K562 (cell line): ENCODE measurements around the gene SLC22A4. TPM values are rescaled to one million over a fixed set of nuclear protein-coding genes. Genes with fewer than 3 reads are reported as not detected.

Experiments used
- ATAC-seq: fragments of 200-7000 bp; cut with Tn5 transposase; 3 replicates; pipeline ENCODE4 v1.9.1; 2020; ENCODE audit warnings: moderate library complexity
- BruUV-seq: library from RNA; stranded (reverse); fragments of 400-500 nt; replicated peaks from 2 replicates; lab custom pipeline; 2021; lab: Mats Ljungman, UMichigan
- CTCF ChIA-PET: fragments of 300-600 bp; formaldehyde crosslinking; extraction: SDS; loops from one replicate; lab custom pipeline; 2021; ENCODE audit warnings: low intra/inter-chr PET ratio; lab: Yijun Ruan, JAX
- POLR2A ChIA-PET: fragments of 300-600, 350-650 bp; sonication (Branson Sonifier 250); formaldehyde crosslinking; extraction: SDS; loops from one replicate; lab custom pipeline; 2021; ENCODE audit warnings: antibody characterized with exemption, inconsistent platforms; lab: Yijun Ruan, JAX
- DNase-seq, 4 experiments: peaks; one replicate each; pipeline versions ENCODE4 v3.0.0 to v3.0.0-alpha.2; 2011 to 2018; ENCODE audit warnings: low spot score in 3 of 4, mixed read lengths in 3 of 4; ENCODE audit errors: extremely low read depth in 1 of 4
- FAIRE-seq: peaks from 2 replicates; lab custom pipeline; 2011; peaks lifted over from hg19 to GRCh38; lab: Jason Lieb, UNC
- H2AFZ ChIP-seq: 2 replicates; pipeline ENCODE4 v1.6.0; 2011; ENCODE audit warnings: low read depth, low read length, control low read depth, inconsistent platforms
- H3K27ac ChIP-seq: fragments of 200-600 bp; 3 replicates; pipeline ENCODE4 v1.8.0; 2011; ENCODE audit warnings: low read depth, mild to moderate bottlenecking, control low read depth, inconsistent platforms, low read length, moderate library complexity, mixed read lengths; ENCODE audit errors: extremely low read depth
- H3K27me3 ChIP-seq, 2 experiments: fragments of 300-600 bp in 1 of 2; 2 replicates in 1 of 2; 3 replicates in 1 of 2; pipeline versions ENCODE4 v1.6.0 to v1.8.0; 2011; ENCODE audit warnings: inconsistent platforms in 2 of 2, low read length in 2 of 2, mild to moderate bottlenecking in 1 of 2, mixed read lengths in 1 of 2, moderate library complexity in 1 of 2; ENCODE audit not compliant: control insufficient read depth in 2 of 2, insufficient read depth in 2 of 2
- H3K36me3 ChIP-seq: fragments of 300-600 bp; 3 replicates; pipeline ENCODE4 v1.8.0; 2011; ENCODE audit warnings: mild to moderate bottlenecking, low read length, inconsistent platforms; ENCODE audit not compliant: control insufficient read depth, insufficient read depth
- H3K4me1 ChIP-seq, 2 experiments: fragments of 200-600 bp in 1 of 2; replicated peaks in 1 of 2; 2 replicates in 1 of 2; 3 replicates in 1 of 2; pipeline versions ENCODE4 v1.5.1 to v1.8.0; 2011; ENCODE audit warnings: inconsistent platforms in 2 of 2, low read length in 2 of 2, mild to moderate bottlenecking in 1 of 2, mixed read lengths in 1 of 2, moderate library complexity in 1 of 2; ENCODE audit not compliant: control insufficient read depth in 2 of 2, insufficient read depth in 2 of 2
- H3K4me2 ChIP-seq: 2 replicates; pipeline ENCODE4 v1.6.1; 2011; ENCODE audit warnings: low read length, control low read depth, inconsistent platforms, mixed read lengths; ENCODE audit not compliant: insufficient read depth
- H3K4me3 ChIP-seq: fragments of 200-600 bp; sonication (generic), shearing (Covaris generic); 2 replicates; pipeline ENCODE4 v1.5.1; 2016; ENCODE audit warnings: control low read depth, inconsistent platforms
- H3K79me2 ChIP-seq: fragments of 200-600 bp; 3 replicates; pipeline ENCODE4 v1.8.0; 2011; ENCODE audit warnings: low read length, inconsistent platforms; ENCODE audit not compliant: control insufficient read depth, insufficient read depth
- H3K9ac ChIP-seq, 2 experiments: 2 replicates each; pipeline versions ENCODE4 v1.6.0 to v1.6.1; 2011; ENCODE audit warnings: low read depth in 2 of 2, low read length in 2 of 2, control low read depth in 1 of 2, inconsistent platforms in 1 of 2, mild to moderate bottlenecking in 1 of 2, mixed read lengths in 1 of 2; ENCODE audit not compliant: insufficient read depth in 1 of 2
- H3K9me1 ChIP-seq: one replicate; pipeline ENCODE4 v1.6.0; 2011; ENCODE audit warnings: inconsistent platforms, mild to moderate bottlenecking, low read length, moderate library complexity; ENCODE audit not compliant: control insufficient read depth, insufficient read depth
- H3K9me3 ChIP-seq: replicated peaks from 2 replicates; pipeline ENCODE4 v1.5.1; 2011; ENCODE audit warnings: low read depth, low read length, inconsistent platforms; ENCODE audit not compliant: control insufficient read depth, insufficient read depth
- H4K20me1 ChIP-seq: replicated peaks from 2 replicates; pipeline ENCODE4 v1.6.1; 2011; ENCODE audit warnings: low read length, inconsistent platforms, mixed read lengths; ENCODE audit not compliant: control insufficient read depth, insufficient read depth
- HDAC6 ChIP-seq: IDR thresholded peaks from 2 replicates; pipeline ENCODE4 v1.6.1; 2012; ENCODE audit warnings: low read depth, mild to moderate bottlenecking, control low read depth, inconsistent platforms, low read length, moderate library complexity
- JUND ChIP-seq, 2 experiments: IDR thresholded peaks; 2 replicates in 1 of 2; 3 replicates in 1 of 2; pipeline ENCODE4 v1.6.1; 2011; ENCODE audit warnings: borderline replicate concordance in 2 of 2, low read depth in 2 of 2, low read length in 2 of 2, improper control_type of control experiment in 1 of 2, missing biosample characterization in 1 of 2, missing genetic modification characterization in 1 of 2, missing genetic modification reagents in 1 of 2
- KDM1A ChIP-seq, 2 experiments: fragments of 450-650 bp; IDR thresholded peaks; 2 replicates each; pipeline ENCODE4 v1.6.1; 2016; ENCODE audit warnings: mild to moderate bottlenecking in 2 of 2
- MED1 ChIP-seq: sonication (generic); formaldehyde crosslinking; IDR thresholded peaks from 2 replicates; pipeline ENCODE4 v1.8.1; 2023; ENCODE audit warnings: missing genetic modification reagents, borderline replicate concordance
- MEIS2 ChIP-seq: fragments of 450-650 bp; IDR thresholded peaks from 2 replicates; pipeline ENCODE4 v1.6.1; 2014; ENCODE audit warnings: mild to moderate bottlenecking; ENCODE audit not compliant: partially characterized antibody
- PBX2 ChIP-seq, 2 experiments: IDR thresholded peaks in 1 of 2; conservative IDR thresholded peaks in 1 of 2; 2 replicates each; pipeline ENCODE4 v1.6.1; 2016; ENCODE audit warnings: low read depth in 2 of 2, mild to moderate bottlenecking in 1 of 2, missing compliant biosample characterization in 1 of 2, missing genetic modification characterization in 1 of 2, moderate library complexity in 1 of 2
- PKNOX1 ChIP-seq: fragments of 450-650 bp; IDR thresholded peaks from 2 replicates; pipeline ENCODE4 v1.6.1; 2016
- POLR3G ChIP-seq: IDR thresholded peaks from 2 replicates; pipeline ENCODE4 v1.6.1; 2011; ENCODE audit not compliant: insufficient read length, insufficient replicate concordance; ENCODE audit errors: extremely low read depth
- RCOR1 ChIP-seq, 2 experiments: IDR thresholded peaks; 2 replicates each; pipeline ENCODE4 v1.6.1; 2012; ENCODE audit warnings: low read depth in 2 of 2, low read length in 2 of 2, borderline replicate concordance in 1 of 2, improper control_type of control experiment in 1 of 2
- SIX5 ChIP-seq, 2 experiments: IDR thresholded peaks; 2 replicates each; pipeline ENCODE4 v1.6.1; 2011; ENCODE audit warnings: low read length in 2 of 2, borderline replicate concordance in 1 of 2, low read depth in 1 of 2, mild to moderate bottlenecking in 1 of 2, moderate library complexity in 1 of 2; ENCODE audit not compliant: insufficient read depth in 1 of 2
- SLC30A9 ChIP-seq: fragments of 250-450 bp; sonication (Bioruptor Pico); IDR thresholded peaks from 2 replicates; pipeline ENCODE4 v1.8.0; 2022; ENCODE audit warnings: mild to moderate bottlenecking, moderate library complexity
- ZBTB1 ChIP-seq: sonication (generic); formaldehyde crosslinking; IDR thresholded peaks from 2 replicates; pipeline ENCODE4 v1.8.1; 2023; ENCODE audit warnings: missing genetic modification reagents, low read depth, mild to moderate bottlenecking, borderline replicate concordance
- ZNF24 ChIP-seq: fragments of 450-650 bp; IDR thresholded peaks from 2 replicates; pipeline ENCODE4 v1.6.1; 2016
- ZNF263 ChIP-seq: sonication (generic); formaldehyde crosslinking; IDR thresholded peaks from 2 replicates; pipeline ENCODE4 v1.8.0; 2022; ENCODE audit warnings: mild to moderate bottlenecking, missing genetic modification reagents, borderline replicate concordance
- ZNF75A ChIP-seq: fragments of 450-650 bp; formaldehyde crosslinking; IDR thresholded peaks from 2 replicates; pipeline ENCODE4 v1.4.0; 2020; ENCODE audit warnings: mild to moderate bottlenecking
- WGBS: fragments of 100-300 bp; shearing (Covaris generic); methylation state at CpG from one replicate; pipeline ENCODE4 v1.1.6; 2016; ENCODE audit warnings: low coverage, mixed read lengths; ENCODE audit not compliant: insufficient coverage; ENCODE audit errors: missing lambda C conversion rate; 5-methylcytosine and 5-hydroxymethylcytosine counted together
- in situ Hi-C: fragments of 300-500 bp; cut with MboI; formaldehyde crosslinking; loops from 4 replicates; pipeline ENCODE4 v1.15.0; 2018; ENCODE audit warnings: inconsistent platforms, mixed read lengths
- intact Hi-C: fragments of 100-400 bp; cut with micrococcal nuclease; formaldehyde crosslinking; loops from 2 replicates; pipeline ENCODE4 v1.14.2; 2022
- polyA plus RNA-seq, 8 experiments: library from polyadenylated mRNA; depleted of rRNA in 4 of 8; stranded (reverse) in 5 of 8; unstranded in 3 of 8; fragments of >200 nt; fragmentation: Nextera tagmentation in 2 of 8; fragmentation: Illumina TruSeq in 1 of 8; extraction: Ambion mirVana in 2 of 8; extraction: Trizol in 1 of 8; gene quantifications; 2 replicates each; pipeline versions ENCODE4 v1.2.1 to v1.2.3, GENCODE V29; 2011 to 2014; ENCODE audit warnings: inconsistent platforms in 1 of 8, missing spikeins in 1 of 8
- total RNA-seq, 7 experiments: library from RNA; depleted of rRNA in 6 of 7; stranded (reverse); fragments of >200 nt in 6 of 7; fragmentation: Illumina TruSeq in 2 of 7; extraction: Trizol in 2 of 7; gene quantifications; 2 replicates each; pipeline versions ENCODE4 v1.2.1 to v1.2.3, GENCODE V29; 2011 to 2021; ENCODE audit warnings: low replicate concordance in 1 of 7

The SLC22A4 gene
- total and polyA plus RNA-seq, 9 of the 15 experiments (the other 6 are each of a cell fraction or from before 2014, with no cell fraction given), result 2.7 to 9.5 (median 6.2) TPM

- no TSS peak for BruUV-seq
- Histone ChIP-seq H3K9ac (no peak overlapping the region), H3K27ac (no peak overlapping the region), H3K36me3 (peaks cover 33% of the 10 kb centered on the region), H3K9me1 (peaks cover 4% of the 10 kb centered on the region), H3K9me3 (peaks cover 2% of the 10 kb centered on the region; the same call in 1 of the 2 replicates), H3K4me3 (no peak overlapping the region), H3K27me3 (no peaks in the 10 kb centered on the region), H3K79me2 (peaks cover 96% of the 10 kb centered on the region), H4K20me1 (0 out of 2 replicates have a peak, but pooled peaks cover 3% of the 10 kb centered on the region), H3K4me1 (peaks cover 59 to 67% of the 10 kb centered on the region in 2 experiments), H3K4me2 (peak overlapping the region; percentile 63; the same call in 1 of the 2 replicates), H2AFZ (no peak overlapping the region)
- FAIRE-seq, result no peak
- POLR2A ChIA-PET, result interaction anchor here (0.6 to 1.1 kb wide), 3 partner anchors 9 to 53 kb away, joined by 3 to 6 read pairs (median 3); no protein-coding TSS in a partner anchor
- in situ Hi-C loops, result no loop called here
- WGBS, result 34% methylated on average over 2 of the region's 2 CpGs
- intact Hi-C loops, result no loop called here
- CTCF ChIA-PET, result no interaction called here
- DNase-seq, result no peak
- ATAC-seq, result no peak
- TF ChIP-seq KDM1A (IDR thresholded peaks at IDR 0.05), result peak in 1 of 2 experiments; percentile 49; a peak in 1 of 4 replicates
- no peak for TF ChIP-seq ZNF75A
- TF ChIP-seq PBX2 (CRISPR knock-in tag; IDR thresholded peaks at IDR 0.05; ENCODE audit: low read depth), result no peak
- peak; percentile 64 for TF ChIP-seq PBX2 (tag; conservative IDR thresholded peaks at IDR 0.05; ENCODE audit: low read depth)
- no peak for TF ChIP-seq HDAC6
- no peak for TF ChIP-seq SIX5 (IDR thresholded peaks at IDR 0.05; ENCODE audit: borderline replicate concordance in 1 of 2, insufficient read depth in 1 of 2, low read depth in 1 of 2, low read length in 2 of 2)
- no peak for TF ChIP-seq ZBTB1
- peak; percentile 93 for TF ChIP-seq MEIS2
- TF ChIP-seq MED1 (CRISPR knock-in tag), result no peak
- no peak for TF ChIP-seq ZNF263 (CRISPR knock-in tag)
- no peak for TF ChIP-seq SLC30A9
- no peak for TF ChIP-seq POLR3G
- no peak for TF ChIP-seq ZNF24
- TF ChIP-seq RCOR1 (IDR thresholded peaks at IDR 0.05; ENCODE audit: borderline replicate concordance in 1 of 2, low read depth in 2 of 2, low read length in 2 of 2), result peak in 1 of 2 experiments; percentile 53; a peak in 1 of 4 replicates
- TF ChIP-seq JUND (IDR thresholded peaks at IDR 0.05; ENCODE audit: borderline replicate concordance, low read depth, low read length), result no peak
- TF ChIP-seq JUND (tag; IDR thresholded peaks at IDR 0.05; ENCODE audit: borderline replicate concordance, low read depth, low read length), result no peak
- peak; percentile 38; the same call in 1 of the 2 replicates for TF ChIP-seq PKNOX1
These were observed 5.7 kb downstream of the SLC22A4 start for GRCh38 chr5:132299917-132300316.
